GM12801 (cell line): Measurements from ENCODE around the gene MRLN.

Experiments used
- CTCF ChIP-seq: IDR thresholded peaks from one replicate; pipeline ENCODE4 v1.5.1; 2011; ENCODE audit warnings: control low read depth; ENCODE audit not compliant: insufficient read length; ENCODE audit errors: extremely low read depth

MRLN gene

GRCh38 chr10:59736749-59737148, 16.5 kb downstream of the MRLN start:
- TF ChIP-seq CTCF, result no peak

- no peak for TF ChIP-seq CTCF
Measured at GRCh38 chr10:59735296-59735695, 18.0 kb downstream of the MRLN start.

DNA sequence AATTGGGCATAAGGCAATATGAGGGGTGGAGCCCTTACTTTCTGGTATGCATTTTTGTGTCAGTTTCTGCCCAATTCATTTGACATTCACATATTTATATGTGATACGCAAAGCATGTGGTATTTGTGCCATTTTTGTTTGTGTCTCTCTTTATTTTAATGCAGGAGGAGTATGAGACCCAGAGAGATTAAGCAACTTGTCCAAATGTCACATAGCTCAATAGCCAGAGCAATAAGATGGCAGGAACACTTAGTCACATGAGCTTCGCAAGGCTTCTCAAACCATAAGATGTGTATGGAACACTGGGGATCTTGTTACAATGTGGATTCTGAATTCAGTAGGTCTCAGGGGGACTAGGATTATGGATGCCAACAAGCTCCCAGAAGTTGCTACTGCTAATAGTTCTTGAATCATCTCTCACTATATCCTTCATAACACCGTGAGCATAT, 19.2 kb downstream of the MRLN start:
- no peak for TF ChIP-seq CTCF

DNA sequence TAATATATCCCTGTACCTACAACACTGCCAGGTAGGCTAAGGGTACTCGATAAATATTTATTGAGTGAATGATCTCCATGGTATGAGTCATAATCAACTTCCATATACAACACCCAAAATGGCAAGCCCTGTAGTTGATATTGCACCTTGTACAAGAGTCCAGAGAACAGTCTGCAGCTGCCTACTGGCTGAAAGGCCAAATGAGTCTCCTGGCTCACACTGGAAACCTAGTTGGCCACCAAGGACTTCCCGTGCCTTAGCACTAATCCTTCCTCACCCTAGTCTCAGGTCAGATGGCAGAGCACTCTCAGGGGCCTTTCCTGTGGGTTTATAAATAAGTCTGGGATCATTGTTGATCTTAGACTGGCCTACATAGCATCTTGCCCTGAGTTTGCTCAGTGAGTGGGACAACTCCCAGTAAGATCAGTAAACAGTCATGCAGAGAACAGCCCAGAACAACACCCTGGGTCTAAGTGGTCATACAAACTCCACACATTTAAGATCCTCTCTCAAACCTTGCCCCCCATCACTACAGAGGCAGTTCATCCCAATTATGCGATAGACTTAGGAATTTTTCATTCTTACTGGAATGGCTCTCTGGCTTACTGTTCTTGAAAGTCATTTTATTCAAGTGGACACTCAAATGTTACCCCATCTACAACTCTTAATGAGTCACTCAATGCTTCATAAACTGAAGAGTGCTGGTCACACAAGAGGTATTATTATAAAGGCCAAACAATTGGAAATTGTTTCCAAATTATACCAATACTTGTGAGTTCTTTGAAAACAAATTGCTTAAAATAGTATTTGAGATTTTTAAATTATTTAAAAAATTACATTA, 28.9 kb downstream of the MRLN start:
- TF ChIP-seq CTCF, result no peak

DNA sequence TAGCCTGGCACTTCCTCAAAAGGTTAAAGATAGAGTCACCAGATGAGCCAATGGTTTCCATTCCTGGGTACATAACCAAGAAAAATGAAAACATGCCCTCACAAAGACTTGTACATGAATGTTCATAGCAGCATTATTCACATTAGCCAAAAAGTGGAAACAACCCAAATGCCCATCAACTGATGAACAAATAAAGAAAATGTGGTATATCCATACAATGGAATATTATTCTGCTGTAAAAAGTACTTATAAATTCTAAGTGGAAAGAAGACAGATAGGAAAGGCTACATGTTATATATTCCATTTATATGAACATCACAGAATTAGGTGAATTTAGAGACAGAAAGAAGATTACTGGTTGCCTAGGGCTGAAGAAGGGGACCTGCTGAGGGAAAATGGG, 32.9 kb downstream of the MRLN start:
- TF ChIP-seq CTCF, result no peak

DNA sequence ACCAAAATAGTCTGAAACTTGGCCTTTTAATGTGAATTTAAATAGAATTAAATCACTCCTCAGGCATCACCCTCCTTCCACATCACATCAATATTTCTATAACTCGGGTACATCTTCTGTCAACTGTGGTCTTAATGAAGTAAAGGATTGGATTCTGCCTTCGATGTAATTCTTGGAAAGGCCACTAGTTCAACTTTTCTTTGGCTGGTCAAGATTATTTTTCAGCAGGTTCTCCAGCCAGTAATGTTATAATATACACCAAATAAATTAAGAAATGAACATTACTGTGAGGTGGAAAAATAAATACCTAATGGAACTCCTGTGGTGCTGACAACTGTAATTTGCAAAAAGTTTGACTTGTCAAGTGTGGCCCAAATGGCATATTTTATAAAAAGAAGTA, 33.9 kb downstream of the MRLN start:
- no peak for TF ChIP-seq CTCF

GRCh38 chr10:59718257-59718656, 35.0 kb downstream of the MRLN start:
- TF ChIP-seq CTCF, result no peak
